Measurements from ENCODE around the gene UNC5CL. TPM values are rescaled to one million over a fixed set of nuclear protein-coding genes. Genes with fewer than 3 reads are reported as not detected.

Gene UNC5CL
- total and polyA plus RNA-seq, 9 of the 15 experiments (the other 6 are each of a cell fraction or from before 2014, with no cell fraction given), result 0.07 to 1.8 (median 0.62) TPM; not detected in 1

- no peak for FAIRE-seq
Observed at GRCh38 chr6:41046084-41046483, 7.1 kb upstream of the UNC5CL start.

More at GRCh38 chr6:41046084-41046483, 7.1 kb upstream of the UNC5CL start:
- in situ Hi-C loops (cut with MboI), result loop anchor here (25.0 kb wide), 1 partner anchor 1684 kb away; no protein-coding TSS in a partner anchor
- Histone ChIP-seq H3K9ac (ENCODE audit: insufficient read depth in 1 of 2, low read depth in 2 of 2, low read length in 2 of 2) (no peak overlapping the region), H3K79me2 (ENCODE audit: control insufficient read depth, insufficient read depth, low read length) (no peaks in the 10 kb centered on the region), H3K27ac (ENCODE audit: extremely low read depth, low read depth, low read length) (no peak overlapping the region), H4K20me1 (replicated peaks; ENCODE audit: control insufficient read depth, insufficient read depth, low read length) (no peaks in the 10 kb centered on the region; the same call in 1 of the 2 replicates), H3K36me3 (ENCODE audit: control insufficient read depth, insufficient read depth, low read length) (no peaks in the 10 kb centered on the region), H2AFZ (ENCODE audit: low read depth, low read length) (no peak overlapping the region), H3K9me1 (ENCODE audit: control insufficient read depth, insufficient read depth, low read length) (no peaks in the 10 kb centered on the region), H3K4me1 (replicated peaks in 1 of 2; ENCODE audit: control insufficient read depth in 2 of 2, insufficient read depth in 2 of 2, low read length in 2 of 2) (peaks cover 0 to 4% of the 10 kb centered on the region in 2 experiments; a peak in 3 of 5 replicates), H3K4me2 (ENCODE audit: insufficient read depth, low read length) (no peak overlapping the region), H3K4me3 (no peak overlapping the region), H3K9me3 (replicated peaks; ENCODE audit: control insufficient read depth, insufficient read depth, low read depth, low read length) (no peaks in the 10 kb centered on the region), H3K27me3 (ENCODE audit: control insufficient read depth in 2 of 2, insufficient read depth in 2 of 2, low read length in 2 of 2) (no peaks in the 10 kb centered on the region)
- no peak for DNase-seq (ENCODE audit: extremely low read depth in 1 of 4, low spot score in 3 of 4)
- POLR2A ChIA-PET, result interaction anchor here (0.5 to 1.4 kb wide), 4 partner anchors 10 to 341 kb away, joined by 3 to 6 read pairs (median 4); no protein-coding TSS in a partner anchor
- BruUV-seq (replicated peaks), result no TSS peak
- no peak for ATAC-seq
- TF ChIP-seq TSHZ1 (CRISPR knock-in tag; IDR thresholded peaks at IDR 0.05) (no peak), SNRNP70 (optimal IDR thresholded peaks at IDR 0.05; ENCODE audit: low read depth, low read length) (no peak), PCBP2 (IDR thresholded peaks at IDR 0.05; ENCODE audit: low read depth, low read length, poor library complexity, severe bottlenecking) (no peak), SRSF3 (IDR thresholded peaks at IDR 0.05; ENCODE audit: insufficient read depth, low read length) (no peak), BCLAF1 (IDR thresholded peaks at IDR 0.05; ENCODE audit: borderline replicate concordance in 1 of 2, control insufficient read depth in 1 of 2, low read depth in 2 of 2, low read length in 1 of 2) (no peak), ZBTB26 (CRISPR knock-in tag; IDR thresholded peaks at IDR 0.05) (no peak), CBX2 (IDR thresholded peaks at IDR 0.05; ENCODE audit: insufficient read depth, low read length, poor library complexity, severe bottlenecking) (no peak), NR4A1 (CRISPR knock-in tag; IDR thresholded peaks at IDR 0.05) (no peak), NR4A1 (tag; IDR thresholded peaks at IDR 0.05) (no peak), RFX5 (IDR thresholded peaks at IDR 0.05; ENCODE audit: low read depth, low read length) (no peak), RBM17 (IDR thresholded peaks at IDR 0.05; ENCODE audit: borderline replicate concordance, low read depth, low read length) (no peak), THRAP3 (IDR thresholded peaks at IDR 0.05; ENCODE audit: borderline replicate concordance) (no peak)
- TF ChIP-seq, protein P1, sequence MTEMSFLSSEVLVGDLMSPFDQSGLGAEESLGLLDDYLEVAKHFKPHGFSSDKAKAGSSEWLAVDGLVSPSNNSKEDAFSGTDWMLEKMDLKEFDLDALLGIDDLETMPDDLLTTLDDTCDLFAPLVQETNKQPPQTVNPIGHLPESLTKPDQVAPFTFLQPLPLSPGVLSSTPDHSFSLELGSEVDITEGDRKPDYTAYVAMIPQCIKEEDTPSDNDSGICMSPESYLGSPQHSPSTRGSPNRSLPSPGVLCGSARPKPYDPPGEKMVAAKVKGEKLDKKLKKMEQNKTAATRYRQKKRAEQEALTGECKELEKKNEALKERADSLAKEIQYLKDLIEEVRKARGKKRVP (CRISPR knock-in tag; IDR thresholded peaks at IDR 0.05), result no peak
- 64% methylated on average over 1 of the region's 1 CpG for WGBS (ENCODE audit: insufficient coverage, low coverage, missing lambda C conversion rate)
- CTCF ChIA-PET (ENCODE audit: low intra/inter-chr PET ratio), result no interaction called here
- intact Hi-C loops (cut with micrococcal nuclease), result no loop called here

Measured in K562 (cell line).